Measurements from ENCODE around the gene DLG2.

DLG2 gene

DNA sequence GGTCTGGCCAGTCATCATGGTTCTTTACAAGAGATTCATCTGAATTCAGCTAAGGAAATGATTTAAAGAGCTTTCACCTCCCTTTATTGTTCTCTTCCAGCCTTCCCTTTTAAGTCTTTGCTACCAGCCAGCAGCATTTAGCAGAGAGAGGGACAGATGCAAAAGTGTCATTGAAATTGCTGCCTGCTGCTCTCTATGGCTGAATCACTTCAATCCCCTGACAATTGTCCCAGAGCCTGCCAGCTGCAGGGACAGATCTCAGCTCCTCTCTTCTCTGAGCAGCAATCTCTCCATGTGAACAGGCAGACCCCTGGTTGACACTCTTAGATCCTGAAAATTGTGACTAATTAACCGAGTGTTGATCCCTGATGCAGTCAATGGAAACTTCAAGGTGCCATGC, 1524.0 kb downstream of the DLG2 start:
- TF ChIP-seq, protein P1, sequence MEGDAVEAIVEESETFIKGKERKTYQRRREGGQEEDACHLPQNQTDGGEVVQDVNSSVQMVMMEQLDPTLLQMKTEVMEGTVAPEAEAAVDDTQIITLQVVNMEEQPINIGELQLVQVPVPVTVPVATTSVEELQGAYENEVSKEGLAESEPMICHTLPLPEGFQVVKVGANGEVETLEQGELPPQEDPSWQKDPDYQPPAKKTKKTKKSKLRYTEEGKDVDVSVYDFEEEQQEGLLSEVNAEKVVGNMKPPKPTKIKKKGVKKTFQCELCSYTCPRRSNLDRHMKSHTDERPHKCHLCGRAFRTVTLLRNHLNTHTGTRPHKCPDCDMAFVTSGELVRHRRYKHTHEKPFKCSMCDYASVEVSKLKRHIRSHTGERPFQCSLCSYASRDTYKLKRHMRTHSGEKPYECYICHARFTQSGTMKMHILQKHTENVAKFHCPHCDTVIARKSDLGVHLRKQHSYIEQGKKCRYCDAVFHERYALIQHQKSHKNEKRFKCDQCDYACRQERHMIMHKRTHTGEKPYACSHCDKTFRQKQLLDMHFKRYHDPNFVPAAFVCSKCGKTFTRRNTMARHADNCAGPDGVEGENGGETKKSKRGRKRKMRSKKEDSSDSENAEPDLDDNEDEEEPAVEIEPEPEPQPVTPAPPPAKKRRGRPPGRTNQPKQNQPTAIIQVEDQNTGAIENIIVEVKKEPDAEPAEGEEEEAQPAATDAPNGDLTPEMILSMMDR (IDR thresholded peaks at IDR 0.05; ENCODE audit: low read depth, low read length) = no peak
- DNase-seq (ENCODE audit: extremely low read depth, low read depth) = no peak

DNA sequence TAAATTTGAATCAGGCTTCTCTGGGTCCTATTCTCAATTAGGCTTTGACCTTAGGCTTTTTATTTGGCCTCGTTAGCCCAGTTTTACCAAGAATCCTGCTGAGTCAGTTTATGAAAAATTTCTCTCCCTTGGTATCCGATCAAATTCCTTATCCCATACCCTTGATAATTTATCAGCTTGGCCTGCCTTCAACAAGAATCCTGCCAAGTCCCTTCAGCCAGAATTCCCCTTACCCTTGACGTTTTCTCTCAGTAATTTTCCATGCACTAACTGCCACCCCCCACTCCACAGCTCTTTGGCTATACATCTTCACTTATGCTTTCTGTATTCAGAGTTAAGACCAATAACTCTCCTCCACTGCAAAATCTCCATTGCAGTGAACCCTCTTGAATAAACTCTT, 1530.0 kb downstream of the DLG2 start:
- TF ChIP-seq, protein P1 (IDR thresholded peaks at IDR 0.05; ENCODE audit: low read depth, low read length) = no peak

DNA sequence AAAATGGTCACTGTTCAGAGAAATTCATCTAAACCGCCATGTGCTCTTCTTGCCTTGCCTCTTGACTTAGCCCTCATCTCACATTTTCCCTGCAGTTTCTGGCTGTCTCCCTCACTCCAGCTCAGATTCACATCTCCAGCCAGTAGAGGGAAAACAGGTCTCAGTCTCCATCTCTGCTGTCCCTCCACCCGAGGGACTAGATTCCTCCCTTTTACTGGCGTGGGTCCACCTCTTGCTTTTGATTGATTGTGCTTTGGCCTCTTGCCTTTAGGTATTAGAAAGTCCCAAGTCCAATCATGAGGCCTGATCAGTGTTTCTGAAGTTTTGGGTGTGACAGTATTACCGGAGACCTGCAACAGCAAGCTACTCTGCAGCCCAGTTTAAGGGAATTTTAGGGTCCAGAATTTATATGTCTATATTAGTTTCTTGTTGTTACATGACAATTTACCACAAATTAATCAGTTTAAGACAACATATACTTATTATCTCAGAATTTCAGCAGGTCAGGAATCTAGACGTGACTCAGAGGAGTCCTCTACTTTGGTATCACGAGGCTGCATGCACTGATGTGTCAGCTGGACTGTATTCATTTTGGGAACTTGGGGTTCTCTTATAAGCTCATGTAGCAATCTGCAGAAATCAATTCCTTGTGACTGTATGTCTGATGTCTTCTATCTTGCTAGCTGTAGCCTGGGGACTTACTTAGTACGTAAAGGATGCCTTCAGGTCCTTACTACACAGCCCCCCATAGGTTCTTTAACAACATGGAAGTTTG, 1535.7 kb downstream of the DLG2 start:
- DNase-seq (ENCODE audit: extremely low read depth, low read depth) = no peak
- TF ChIP-seq, protein P1 (IDR thresholded peaks at IDR 0.05; ENCODE audit: low read depth, low read length) = no peak

More for the DNA sequence above, 1530.0 kb downstream of the DLG2 start:
- no peak for DNase-seq (ENCODE audit: extremely low read depth, low read depth)

DNA sequence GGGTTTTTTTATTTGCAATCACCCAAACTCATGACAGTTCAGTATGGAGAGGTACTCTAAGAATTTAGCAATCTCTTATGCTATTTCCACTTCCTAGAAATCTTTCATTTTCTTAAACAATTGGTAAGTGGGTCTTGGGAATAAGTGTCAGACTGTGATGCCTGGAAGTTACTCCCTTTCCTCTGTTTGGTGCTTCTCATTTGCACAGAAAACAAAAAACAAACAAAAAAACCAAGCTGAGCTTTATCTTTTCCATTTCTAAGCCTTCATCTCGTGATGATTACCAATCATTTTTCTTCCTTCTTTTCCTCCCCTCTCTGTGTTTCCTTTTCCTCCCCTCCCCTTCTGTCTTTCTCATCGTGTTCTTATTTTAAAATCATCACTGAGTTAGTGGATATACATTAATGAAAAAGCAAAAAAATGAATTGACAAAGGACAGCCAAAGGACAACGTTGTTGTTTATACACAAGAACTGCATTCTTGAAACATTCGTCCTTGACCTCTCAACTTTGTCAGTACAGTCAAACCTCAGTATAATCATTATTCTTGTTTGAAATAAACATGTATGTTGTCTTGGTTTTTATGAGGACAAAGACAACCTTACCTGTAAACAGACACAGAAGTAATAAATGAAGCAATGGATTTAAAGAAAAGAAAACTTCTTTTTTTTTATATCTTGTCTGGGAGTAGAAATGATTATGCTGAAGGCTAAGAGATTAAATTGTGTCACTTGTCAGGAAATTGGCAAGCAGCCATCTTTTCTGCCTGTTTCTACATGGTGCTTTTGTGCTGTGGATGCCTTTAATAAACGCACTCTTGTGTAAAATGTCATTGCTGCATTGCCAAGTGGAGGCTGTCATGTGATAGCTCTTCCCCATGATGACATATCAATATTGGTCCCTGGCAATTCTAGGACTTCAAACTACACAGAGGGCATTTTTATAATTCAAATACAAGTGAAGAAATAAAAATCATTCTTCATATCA, 1537.8 kb downstream of the DLG2 start:
- DNase-seq (ENCODE audit: extremely low read depth, low read depth) = no peak

DNA sequence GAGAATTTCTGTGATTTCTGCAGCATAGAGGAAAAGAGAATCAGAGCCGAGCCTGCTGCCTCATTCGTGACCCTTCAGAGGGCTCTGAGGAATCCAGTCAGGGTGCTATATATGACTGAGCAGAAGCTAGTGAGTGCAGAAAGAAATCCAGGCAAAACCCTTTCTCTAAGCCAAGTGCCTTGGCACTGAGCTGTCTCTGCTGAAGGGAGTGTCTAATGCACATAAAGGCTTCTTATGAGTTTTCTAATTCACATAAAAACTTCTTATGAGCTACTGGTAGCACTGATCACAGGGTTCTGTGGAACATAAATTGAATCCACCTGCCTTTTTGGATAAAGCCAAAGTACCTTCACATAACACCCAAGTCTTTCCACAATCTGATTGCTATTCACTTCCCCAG, 1555.3 kb downstream of the DLG2 start:
- no peak for DNase-seq (ENCODE audit: extremely low read depth, low read depth)
- TF ChIP-seq, protein P1 (IDR thresholded peaks at IDR 0.05; ENCODE audit: low read depth, low read length) = no peak

More for the DNA sequence above, 1537.8 kb downstream of the DLG2 start:
- TF ChIP-seq, protein P1 (IDR thresholded peaks at IDR 0.05; ENCODE audit: low read depth, low read length) = no peak

DNA sequence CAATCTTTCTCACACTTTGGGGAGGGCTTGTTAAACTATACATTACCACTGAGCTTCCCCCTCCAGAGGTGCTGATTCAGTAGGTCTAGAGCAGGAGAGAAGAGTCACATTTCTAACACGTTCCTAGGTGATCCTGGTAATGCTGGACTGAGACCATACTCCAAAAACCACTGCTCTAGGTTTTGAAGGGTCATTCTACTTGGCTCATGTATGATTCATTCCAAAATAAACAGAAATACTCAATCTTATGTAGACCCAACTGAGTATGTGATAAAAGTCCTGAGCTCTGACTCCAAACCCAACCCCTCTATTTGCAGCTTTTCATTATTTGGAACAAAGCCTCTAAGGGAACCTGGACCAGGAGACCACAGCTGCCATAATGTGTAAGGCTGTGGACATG, 1558.1 kb downstream of the DLG2 start:
- TF ChIP-seq, protein P1 (IDR thresholded peaks at IDR 0.05; ENCODE audit: low read depth, low read length) = no peak
- DNase-seq (ENCODE audit: extremely low read depth, low read depth) = no peak

DNA sequence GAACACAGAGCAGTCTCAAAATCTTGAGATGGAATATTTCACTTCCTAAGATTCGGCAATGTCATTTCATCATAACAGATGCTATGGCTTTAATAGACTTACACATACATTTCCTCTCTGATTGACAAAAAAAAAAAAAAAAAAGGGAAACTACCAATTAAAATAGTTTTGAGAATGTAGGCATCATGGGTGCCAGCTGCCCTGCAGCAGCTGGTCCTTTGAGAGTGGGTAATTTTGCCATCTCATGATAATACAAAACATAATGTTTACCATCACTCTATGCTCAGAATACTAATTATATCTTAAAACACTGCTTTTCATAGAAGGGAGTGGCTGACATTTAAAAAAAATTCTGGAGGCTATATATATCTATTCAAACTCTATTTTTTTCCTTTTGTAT, 1565.4 kb downstream of the DLG2 start:
- no peak for DNase-seq (ENCODE audit: extremely low read depth, low read depth)
- TF ChIP-seq, protein P1 (IDR thresholded peaks at IDR 0.05; ENCODE audit: low read depth, low read length) = no peak
